Stimulated activated naive B cell treated with anti-CD40 and anti-IgM and Interleukin-4, amounts not matched to agents 10 μg/mL and 1 μg/mL and 100 μg/mL, for 72 hours (primary cell): ENCODE measurements around the gene PRKAR1B.
A peak's percentile ranks its signal among the peaks of the same experiment; 100 is the strongest.
"Not testable (repeated sequence)": the region's sequence is repeated elsewhere in the genome, so short reads cannot be mapped to it uniquely, and the experiment has no call there.

Source experiments
- ATAC-seq, 2 donors: fragments of 150-1000 bp; cut with Tn5 transposase; replicated peaks; 2 replicates each; pipeline ENCODE4 v1.10.0; 2021; ENCODE audit warnings: moderate library complexity in 1 of 2
- DNase-seq: peaks from one replicate; pipeline ENCODE4 v3.0.0; 2021
- H3K27ac Mint-ChIP-seq: one replicate; pipeline ENCODE4 v1.8.0; 2022; ENCODE audit warnings: mild to moderate bottlenecking, mixed read lengths
- H3K27me3 Mint-ChIP-seq, 2 donors: one replicate each; pipeline ENCODE4 v1.8.0; 2022; ENCODE audit warnings: mixed read lengths in 2 of 2
- H3K36me3 Mint-ChIP-seq, 2 donors: one replicate each; pipeline ENCODE4 v1.8.0; 2022; ENCODE audit warnings: mixed read lengths in 2 of 2, mild to moderate bottlenecking in 1 of 2
- H3K4me1 Mint-ChIP-seq, 2 donors: one replicate each; pipeline ENCODE4 v1.8.0; 2022; ENCODE audit warnings: mixed read lengths in 2 of 2, mild to moderate bottlenecking in 1 of 2
- H3K4me3 Mint-ChIP-seq, 2 donors: one replicate each; pipeline ENCODE4 v1.8.0; 2022; ENCODE audit warnings: mild to moderate bottlenecking in 2 of 2, mixed read lengths in 2 of 2, moderate library complexity in 1 of 2
- H3K9me3 Mint-ChIP-seq, 2 donors: one replicate each; pipeline ENCODE4 v1.8.0; 2022; ENCODE audit warnings: mixed read lengths in 2 of 2, mild to moderate bottlenecking in 1 of 2

Gene PRKAR1B

GRCh38 chr7:560966-561630, 166.0 kb downstream of the PRKAR1B start:
- H3K27me3 Mint-ChIP-seq = no peaks in the 10 kb centered on the region
- H3K36me3 Mint-ChIP-seq = peaks cover 21 to 39% of the 10 kb centered on the region in 2 donors
- DNase-seq (no peak), ATAC-seq (no peak)
- H3K27ac Mint-ChIP-seq = no peak overlapping the region
- H3K4me1 Mint-ChIP-seq = no peaks in the 10 kb centered on the region
- H3K4me3 Mint-ChIP-seq = no peak overlapping the region
- no peaks in the 10 kb centered on the region for H3K9me3 Mint-ChIP-seq

- no peak overlapping the region for H3K27ac Mint-ChIP-seq
- ATAC-seq (no peak), DNase-seq (no peak)
- H3K27me3 Mint-ChIP-seq = no peaks in the 10 kb centered on the region
- no peaks in the 10 kb centered on the region for H3K4me1 Mint-ChIP-seq
- peaks cover 27 to 48% of the 10 kb centered on the region in 2 donors for H3K36me3 Mint-ChIP-seq
- no peak overlapping the region for H3K4me3 Mint-ChIP-seq
- no peaks in the 10 kb centered on the region for H3K9me3 Mint-ChIP-seq
These were observed 167.7 kb downstream of the PRKAR1B start for GRCh38 chr7:559396-559705.

- no peak for DNase-seq
- Mint-ChIP-seq H3K4me1 (no peaks in the 10 kb centered on the region), H3K9me3 (no peaks in the 10 kb centered on the region), H3K36me3 (peaks cover 28 to 46% of the 10 kb centered on the region in 2 donors), H3K27ac (no peak overlapping the region), H3K27me3 (no peaks in the 10 kb centered on the region), H3K4me3 (no peak overlapping the region)
- ATAC-seq = no peak
These were observed 169.6 kb downstream of the PRKAR1B start for GRCh38 chr7:557558-557881.

DNA sequence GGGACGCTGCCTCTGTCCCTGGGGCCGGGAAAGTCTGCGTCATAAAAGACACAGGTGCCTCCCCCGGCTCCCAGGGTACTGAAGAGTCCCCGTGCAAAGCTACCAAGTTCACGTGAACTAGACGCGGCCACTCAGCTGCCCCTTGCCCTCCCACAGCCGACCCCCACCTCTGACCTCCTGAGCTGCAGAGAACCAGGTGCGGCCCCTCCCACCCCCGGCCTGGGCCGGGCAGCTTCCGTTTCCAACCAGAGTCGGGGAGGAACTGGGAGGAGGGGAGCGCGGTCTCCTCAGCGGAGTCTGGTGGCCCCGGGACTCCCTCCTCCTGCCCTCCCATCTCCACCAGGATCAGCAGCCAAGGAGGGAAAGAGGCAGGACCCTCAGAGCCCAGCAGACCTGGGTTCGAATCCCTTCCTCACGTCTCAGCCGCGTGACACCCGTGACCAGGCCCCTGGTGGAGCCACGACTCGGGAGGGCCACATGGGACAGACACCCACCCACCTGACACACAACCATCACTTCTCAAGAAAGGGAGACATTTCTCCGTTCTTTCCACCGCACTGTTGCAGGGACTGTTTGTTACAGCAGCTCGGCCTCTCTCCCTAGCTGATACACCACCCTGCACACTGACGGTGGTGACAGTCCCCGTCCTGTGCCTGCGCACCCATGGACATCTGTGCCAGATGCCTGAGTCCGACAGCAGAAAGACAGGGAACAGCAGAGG, 170.1 kb downstream of the PRKAR1B start:
- H3K36me3 Mint-ChIP-seq = peaks cover 28 to 43% of the 10 kb centered on the region in 2 donors
- H3K4me1 Mint-ChIP-seq = no peaks in the 10 kb centered on the region
- H3K9me3 Mint-ChIP-seq = no peaks in the 10 kb centered on the region
- no peak overlapping the region for H3K27ac Mint-ChIP-seq
- H3K27me3 Mint-ChIP-seq = no peaks in the 10 kb centered on the region
- H3K4me3 Mint-ChIP-seq = no peak overlapping the region
- ATAC-seq (no peak), DNase-seq (no peak)

- Mint-ChIP-seq H3K27me3 (no peaks in the 10 kb centered on the region), H3K27ac (no peak overlapping the region), H3K36me3 (peaks cover 28 to 43% of the 10 kb centered on the region in 2 donors), H3K9me3 (no peaks in the 10 kb centered on the region), H3K4me1 (no peaks in the 10 kb centered on the region), H3K4me3 (no peak overlapping the region)
- no peak for DNase-seq
- ATAC-seq = no peak
These were observed 170.7 kb downstream of the PRKAR1B start for GRCh38 chr7:556291-556826.

GRCh38 chr7:555551-556160, 171.4 kb downstream of the PRKAR1B start:
- no peak overlapping the region for H3K4me3 Mint-ChIP-seq
- no peaks in the 10 kb centered on the region for H3K27me3 Mint-ChIP-seq
- no peak overlapping the region for H3K27ac Mint-ChIP-seq
- DNase-seq (no peak), ATAC-seq (no peak)
- no peaks in the 10 kb centered on the region for H3K9me3 Mint-ChIP-seq
- no peaks in the 10 kb centered on the region for H3K4me1 Mint-ChIP-seq
- H3K36me3 Mint-ChIP-seq = peaks cover 21 to 36% of the 10 kb centered on the region in 2 donors

DNA sequence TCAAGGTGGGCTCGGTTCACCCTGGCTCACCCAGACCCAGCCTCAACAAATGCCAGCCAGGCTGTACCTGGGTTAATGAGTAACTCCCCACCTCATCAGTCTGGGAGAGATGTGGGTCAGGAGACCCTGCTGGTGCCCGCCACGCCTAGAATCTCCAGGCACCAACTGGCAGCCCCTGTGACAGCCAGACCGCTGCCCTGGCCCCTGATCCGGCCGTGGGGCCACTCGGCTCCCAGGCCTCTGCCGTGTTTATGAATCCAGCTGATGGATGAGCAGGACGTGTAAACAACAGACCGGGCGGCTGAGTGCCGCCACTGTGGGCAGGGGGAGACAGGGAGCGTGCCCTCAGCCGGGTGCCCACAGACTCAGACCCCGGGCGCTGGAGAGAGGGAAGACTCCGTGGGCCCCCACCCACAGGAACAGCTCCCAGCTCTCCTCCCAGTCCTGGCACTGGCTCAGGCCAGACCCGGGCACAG, 173.4 kb downstream of the PRKAR1B start:
- Mint-ChIP-seq H3K9me3 (no peaks in the 10 kb centered on the region), H3K27me3 (no peaks in the 10 kb centered on the region), H3K4me3 (no peak overlapping the region), H3K36me3 (peaks cover 26 to 44% of the 10 kb centered on the region in 2 donors), H3K4me1 (no peaks in the 10 kb centered on the region), H3K27ac (peak overlapping the region; percentile 1)
- DNase-seq (no peak), ATAC-seq (no peak)

- H3K4me3 Mint-ChIP-seq = no peak overlapping the region
- H3K27me3 Mint-ChIP-seq = no peaks in the 10 kb centered on the region
- DNase-seq (no peak), ATAC-seq (no peak)
- no peak overlapping the region for H3K27ac Mint-ChIP-seq
- H3K9me3 Mint-ChIP-seq = no peaks in the 10 kb centered on the region
- H3K36me3 Mint-ChIP-seq = peaks cover 27 to 48% of the 10 kb centered on the region in 2 donors
- H3K4me1 Mint-ChIP-seq = no peaks in the 10 kb centered on the region
These were observed 174.0 kb downstream of the PRKAR1B start for GRCh38 chr7:552868-553635.

- not testable (repeated sequence) for H3K4me3 Mint-ChIP-seq, H3K27me3 Mint-ChIP-seq, H3K27ac Mint-ChIP-seq, H3K9me3 Mint-ChIP-seq, H3K4me1 Mint-ChIP-seq, ATAC-seq, DNase-seq
- peaks cover 25 to 43% of the 10 kb centered on the region in 2 donors for H3K36me3 Mint-ChIP-seq
These were observed 174.8 kb downstream of the PRKAR1B start for GRCh38 chr7:552151-552867.

DNA sequence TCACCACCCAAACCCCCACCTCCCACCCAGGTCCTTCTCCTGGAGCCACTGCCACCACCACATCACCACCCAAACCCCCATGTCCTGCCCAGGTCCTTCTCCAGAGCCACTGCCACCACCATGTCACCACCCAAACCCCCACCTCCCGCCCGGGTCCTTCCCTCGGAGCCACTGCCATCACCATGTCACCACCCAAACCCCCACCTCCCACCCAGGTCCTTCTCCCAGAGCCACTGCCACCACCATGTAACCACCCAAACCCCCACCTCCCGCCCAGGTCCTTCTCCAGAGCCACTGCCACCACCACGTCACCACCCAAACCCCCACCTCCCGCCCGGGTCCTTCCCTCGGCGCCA, 175.5 kb downstream of the PRKAR1B start:
- not testable (repeated sequence) for H3K27ac Mint-ChIP-seq, DNase-seq, H3K27me3 Mint-ChIP-seq, H3K4me3 Mint-ChIP-seq, H3K4me1 Mint-ChIP-seq, H3K9me3 Mint-ChIP-seq, ATAC-seq
- H3K36me3 Mint-ChIP-seq = peaks cover 23 to 46% of the 10 kb centered on the region in 2 donors

- no peaks in the 10 kb centered on the region for H3K27me3 Mint-ChIP-seq
- no peak for ATAC-seq
- no peak overlapping the region for H3K4me3 Mint-ChIP-seq
- peaks cover 23 to 46% of the 10 kb centered on the region in 2 donors for H3K36me3 Mint-ChIP-seq
- H3K9me3 Mint-ChIP-seq = no peaks in the 10 kb centered on the region
- H3K4me1 Mint-ChIP-seq = peaks cover 0 to 2% of the 10 kb centered on the region in 2 donors
- DNase-seq = no peak
- H3K27ac Mint-ChIP-seq = no peak overlapping the region
These were observed 176.0 kb downstream of the PRKAR1B start for GRCh38 chr7:550881-551614.

- H3K4me1 Mint-ChIP-seq = peaks cover 0 to 2% of the 10 kb centered on the region in 2 donors
- peaks cover 4% of the 10 kb centered on the region in 2 donors for H3K9me3 Mint-ChIP-seq
- no peak for DNase-seq
- H3K27me3 Mint-ChIP-seq = no peaks in the 10 kb centered on the region
- H3K4me3 Mint-ChIP-seq = no peak overlapping the region
- no peak overlapping the region for H3K27ac Mint-ChIP-seq
- no peak for ATAC-seq
- H3K36me3 Mint-ChIP-seq = peaks cover 16 to 36% of the 10 kb centered on the region in 2 donors
These were observed 177.0 kb downstream of the PRKAR1B start for GRCh38 chr7:549891-550625.
